Inflammatory macrophage treated with lipopolysaccharide for 4 hours (primary cell): ENCODE results near the gene SLC25A17.
"Not testable (repeated sequence)": the region's sequence is repeated elsewhere in the genome, so short reads cannot be mapped to it uniquely, and the experiment has no call there.

Source experiments
- DNase-seq: peaks from one replicate; pipeline ENCODE4 v3.0.0-alpha.2; 2020

SLC25A17 gene

GRCh38 chr22:40751250-40751649, 67.9 kb downstream of the SLC25A17 start:
- DNase-seq = no peak

- no peak for DNase-seq
Measured at GRCh38 chr22:40749829-40750228, 69.3 kb downstream of the SLC25A17 start.

- DNase-seq = no peak
Measured at GRCh38 chr22:40748388-40749355, 70.5 kb downstream of the SLC25A17 start.

- no peak for DNase-seq
Measured at GRCh38 chr22:40747361-40747760, 71.8 kb downstream of the SLC25A17 start.

- DNase-seq = no peak
Measured at GRCh38 chr22:40746428-40747220, 72.5 kb downstream of the SLC25A17 start.

- no peak for DNase-seq
Measured at GRCh38 chr22:40743768-40744167, 75.4 kb downstream of the SLC25A17 start.

- DNase-seq = no peak
Measured at GRCh38 chr22:40741116-40741515, 78.0 kb downstream of the SLC25A17 start.

- no peak for DNase-seq
Measured at GRCh38 chr22:40739721-40740120, 79.4 kb downstream of the SLC25A17 start.

- DNase-seq = no peak
Measured at GRCh38 chr22:40733919-40734318, 85.2 kb downstream of the SLC25A17 start.

- DNase-seq = no peak
Measured at GRCh38 chr22:40732999-40733292, 86.2 kb downstream of the SLC25A17 start.

- DNase-seq = no peak
Measured at GRCh38 chr22:40729284-40729683, 89.9 kb downstream of the SLC25A17 start.

- no peak for DNase-seq
Measured at GRCh38 chr22:40728731-40729189, 90.4 kb downstream of the SLC25A17 start.

- DNase-seq = no peak
Measured at GRCh38 chr22:40727964-40728615, 91.1 kb downstream of the SLC25A17 start.

- no peak for DNase-seq
Measured at GRCh38 chr22:40727070-40727963, 91.8 kb downstream of the SLC25A17 start.

- peak; percentile 67 for DNase-seq
Measured at GRCh38 chr22:40726514-40726913, 92.6 kb downstream of the SLC25A17 start.

GRCh38 chr22:40723396-40723933, 95.7 kb downstream of the SLC25A17 start:
- no peak for DNase-seq

GRCh38 chr22:40721266-40721665, 97.9 kb downstream of the SLC25A17 start:
- DNase-seq = peak; percentile 4

GRCh38 chr22:40720538-40721256, 98.4 kb downstream of the SLC25A17 start:
- no peak for DNase-seq

GRCh38 chr22:40720156-40720537, 99.0 kb downstream of the SLC25A17 start:
- not testable (repeated sequence) for DNase-seq
